ENCODE results near the gene PTPRT. TPM values are rescaled to one million over a fixed set of nuclear protein-coding genes. Genes with fewer than 3 reads are reported as not detected.

PTPRT gene
- total RNA-seq, 4 donors from 2014 or later = 0.04 TPM; not detected in 3

DNA sequence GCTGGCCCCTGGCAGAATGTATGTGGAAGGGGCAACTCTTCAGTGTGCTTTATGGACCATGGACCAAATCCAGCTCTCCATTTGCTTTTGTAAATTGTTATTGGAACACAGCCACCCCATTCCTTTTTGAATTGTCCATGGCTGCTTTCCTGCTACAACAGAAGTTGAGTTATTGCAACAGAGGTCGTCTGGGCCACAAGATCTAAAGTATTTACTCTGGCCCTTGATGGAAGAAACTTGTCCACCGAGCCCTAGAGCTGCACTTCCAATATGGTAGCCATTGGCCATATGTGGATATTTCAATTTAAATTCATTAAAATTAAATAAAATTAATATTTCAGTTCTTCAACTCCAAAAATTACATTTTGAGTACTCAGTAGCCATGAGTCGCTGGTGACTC is 543.5 kb downstream of the PTPRT start:
- Histone ChIP-seq H3K27ac (no peak overlapping the region), H3K27me3 (no peaks in the 10 kb centered on the region), H3K36me3 (no peaks in the 10 kb centered on the region), H3K4me3 (no peak overlapping the region), H3K4me1 (no peaks in the 10 kb centered on the region), H3K9me3 (peaks cover 0 to 14% (median 0%) of the 10 kb centered on the region in 3 donors)
- TF ChIP-seq POLR2AphosphoS5 (IDR thresholded peaks at IDR 0.05) (no peak), EP300 (IDR thresholded peaks at IDR 0.05) (no peak), POLR2A (IDR thresholded peaks at IDR 0.05) (no peak)
- TF ChIP-seq, protein P1, sequence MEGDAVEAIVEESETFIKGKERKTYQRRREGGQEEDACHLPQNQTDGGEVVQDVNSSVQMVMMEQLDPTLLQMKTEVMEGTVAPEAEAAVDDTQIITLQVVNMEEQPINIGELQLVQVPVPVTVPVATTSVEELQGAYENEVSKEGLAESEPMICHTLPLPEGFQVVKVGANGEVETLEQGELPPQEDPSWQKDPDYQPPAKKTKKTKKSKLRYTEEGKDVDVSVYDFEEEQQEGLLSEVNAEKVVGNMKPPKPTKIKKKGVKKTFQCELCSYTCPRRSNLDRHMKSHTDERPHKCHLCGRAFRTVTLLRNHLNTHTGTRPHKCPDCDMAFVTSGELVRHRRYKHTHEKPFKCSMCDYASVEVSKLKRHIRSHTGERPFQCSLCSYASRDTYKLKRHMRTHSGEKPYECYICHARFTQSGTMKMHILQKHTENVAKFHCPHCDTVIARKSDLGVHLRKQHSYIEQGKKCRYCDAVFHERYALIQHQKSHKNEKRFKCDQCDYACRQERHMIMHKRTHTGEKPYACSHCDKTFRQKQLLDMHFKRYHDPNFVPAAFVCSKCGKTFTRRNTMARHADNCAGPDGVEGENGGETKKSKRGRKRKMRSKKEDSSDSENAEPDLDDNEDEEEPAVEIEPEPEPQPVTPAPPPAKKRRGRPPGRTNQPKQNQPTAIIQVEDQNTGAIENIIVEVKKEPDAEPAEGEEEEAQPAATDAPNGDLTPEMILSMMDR (IDR thresholded peaks at IDR 0.05) = no peak
- ATAC-seq = no peak
- 50 to 58% methylated on average over 3 of the region's 3 CpGs for WGBS, 2 donors (ENCODE audit: low coverage in 1 of 2)

DNA sequence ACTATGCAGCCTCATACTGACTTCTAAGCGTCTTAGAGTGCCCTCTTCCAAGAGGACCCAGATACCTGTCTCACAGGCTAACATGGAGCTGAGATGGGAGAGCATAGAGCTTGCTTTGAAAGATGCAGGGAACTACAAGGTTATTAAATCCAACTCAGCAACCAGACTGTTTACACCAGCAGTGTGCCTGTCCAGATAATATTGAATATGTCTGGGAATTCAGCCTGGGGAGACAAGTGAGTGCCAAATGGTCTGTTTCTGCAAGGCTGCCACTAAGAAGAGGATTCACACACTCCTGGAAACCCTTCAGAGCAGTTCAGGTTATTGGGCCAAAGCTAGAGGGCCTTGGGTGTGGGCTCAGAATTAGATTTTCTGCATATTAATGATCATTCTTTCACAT is 547.8 kb downstream of the PTPRT start:
- WGBS, 2 donors (ENCODE audit: low coverage in 1 of 2) = 67% methylated on average over 1 of the region's 1 CpG; no CpG with 5 or more reads in 1 of the 2 donors
- no peak overlapping the region for H3K27ac ChIP-seq
- H3K4me1 ChIP-seq = no peaks in the 10 kb centered on the region
- TF ChIP-seq POLR2AphosphoS5 (IDR thresholded peaks at IDR 0.05) = no peak
- TF ChIP-seq, protein P1 (IDR thresholded peaks at IDR 0.05) = no peak
- no peak for TF ChIP-seq EP300 (IDR thresholded peaks at IDR 0.05)
- no peak for TF ChIP-seq POLR2A (IDR thresholded peaks at IDR 0.05)
- H3K27me3 ChIP-seq = no peaks in the 10 kb centered on the region
- H3K9me3 ChIP-seq = peaks cover 0 to 14% (median 0%) of the 10 kb centered on the region in 3 donors
- H3K36me3 ChIP-seq = no peaks in the 10 kb centered on the region
- H3K4me3 ChIP-seq = no peak overlapping the region
- no peak for ATAC-seq

DNA sequence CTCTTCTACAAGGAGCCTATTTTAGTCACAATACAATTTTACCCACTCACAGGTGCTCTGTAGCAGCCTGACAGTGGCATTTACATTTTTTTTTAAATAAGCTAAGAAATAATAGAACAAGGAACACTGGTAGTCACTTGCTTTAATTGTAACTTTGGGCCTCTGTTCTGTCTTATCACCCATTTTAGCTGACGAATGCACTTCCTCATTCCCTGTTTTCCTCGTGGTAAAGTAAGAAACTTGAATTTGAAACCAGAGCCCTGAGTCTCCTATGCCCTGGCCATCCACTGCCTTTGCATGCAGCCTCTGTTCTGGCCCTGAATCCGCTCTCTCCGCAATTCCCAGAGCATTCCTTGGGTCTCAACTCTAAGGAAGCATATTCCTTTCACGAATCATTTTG is 550.6 kb downstream of the PTPRT start:
- Histone ChIP-seq H3K4me3 (no peak overlapping the region), H3K4me1 (no peaks in the 10 kb centered on the region), H3K36me3 (no peaks in the 10 kb centered on the region), H3K27ac (no peak overlapping the region), H3K27me3 (no peaks in the 10 kb centered on the region), H3K9me3 (peaks cover 0 to 14% (median 0%) of the 10 kb centered on the region in 3 donors)
- 46 to 53% methylated on average over 3 of the region's 5 CpGs for WGBS, 2 donors (ENCODE audit: low coverage in 1 of 2)
- no peak for ATAC-seq
- TF ChIP-seq POLR2A (IDR thresholded peaks at IDR 0.05) (no peak), POLR2AphosphoS5 (IDR thresholded peaks at IDR 0.05) (no peak), EP300 (IDR thresholded peaks at IDR 0.05) (no peak)
- TF ChIP-seq, protein P1 (IDR thresholded peaks at IDR 0.05) = no peak

DNA sequence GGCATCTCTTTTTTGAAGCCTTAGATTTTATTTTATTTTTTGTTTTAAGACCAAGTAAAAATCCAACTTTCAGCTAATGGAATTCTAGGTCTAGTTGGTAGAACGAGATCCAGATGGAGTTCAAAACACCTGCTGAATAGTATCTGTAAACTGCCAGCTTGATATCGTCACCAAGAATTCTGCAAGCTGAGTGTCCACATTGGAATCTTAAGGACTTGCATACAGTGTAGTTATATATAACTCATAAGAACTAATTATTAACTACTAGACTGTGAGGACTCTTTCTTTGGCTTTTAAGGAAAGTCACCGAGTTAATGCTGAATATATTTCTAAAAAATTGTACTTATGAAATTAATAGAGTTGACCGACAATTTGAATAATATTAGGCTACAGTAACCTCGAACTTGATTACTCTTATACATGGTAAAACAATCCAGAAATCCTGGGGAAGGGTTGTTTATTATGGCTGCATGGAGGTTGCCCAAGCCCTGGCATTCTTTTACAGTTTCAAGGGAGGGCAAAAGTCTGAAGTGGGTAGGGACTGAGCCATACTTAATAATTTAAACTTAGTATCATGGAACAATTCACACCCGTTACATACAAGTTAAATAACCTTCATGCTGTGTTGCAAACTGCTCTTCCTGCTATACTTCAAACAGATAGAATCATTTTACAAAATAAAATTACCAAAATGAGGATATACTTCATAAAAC is 553.9 kb downstream of the PTPRT start:
- TF ChIP-seq, protein P1 (IDR thresholded peaks at IDR 0.05) = no peak
- no peak for TF ChIP-seq POLR2A (IDR thresholded peaks at IDR 0.05)
- no peak for TF ChIP-seq EP300 (IDR thresholded peaks at IDR 0.05)
- TF ChIP-seq POLR2AphosphoS5 (IDR thresholded peaks at IDR 0.05) = no peak
- 68 to 75% methylated on average over 6 of the region's 6 CpGs for WGBS, 2 donors (ENCODE audit: low coverage in 1 of 2)

DNA sequence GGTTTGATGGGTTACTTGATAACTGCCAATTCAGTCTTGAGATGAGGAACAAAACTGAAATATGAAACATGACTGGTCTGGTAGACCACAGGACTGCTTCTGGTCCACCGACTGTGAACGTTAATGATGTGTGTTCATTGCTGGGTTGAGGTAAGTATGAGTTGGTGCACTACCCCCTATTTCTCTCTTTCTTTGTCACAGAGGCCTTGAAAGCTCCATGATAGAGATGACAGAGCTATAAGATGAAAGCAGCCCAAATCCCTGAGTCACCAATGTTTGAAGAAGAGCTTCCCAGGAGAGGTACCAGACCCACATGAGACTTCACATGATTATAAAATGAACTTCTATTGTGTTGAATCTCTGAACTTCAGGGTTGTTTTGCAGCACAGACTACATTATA is 555.5 kb downstream of the PTPRT start:
- TF ChIP-seq EP300 (IDR thresholded peaks at IDR 0.05) (no peak), POLR2A (IDR thresholded peaks at IDR 0.05) (no peak), POLR2AphosphoS5 (IDR thresholded peaks at IDR 0.05) (no peak)
- TF ChIP-seq, protein P1 (IDR thresholded peaks at IDR 0.05) = no peak
- Histone ChIP-seq H3K4me3 (no peak overlapping the region), H3K4me1 (no peaks in the 10 kb centered on the region), H3K36me3 (no peaks in the 10 kb centered on the region), H3K27ac (no peak overlapping the region), H3K9me3 (no peaks in the 10 kb centered on the region), H3K27me3 (no peaks in the 10 kb centered on the region)
- no peak for ATAC-seq
- 71 to 94% methylated on average over 2 of the region's 2 CpGs for WGBS, 2 donors (ENCODE audit: low coverage in 1 of 2)

More for the DNA sequence above, 553.9 kb downstream of the PTPRT start:
- H3K4me1 ChIP-seq = no peaks in the 10 kb centered on the region
- H3K27me3 ChIP-seq = no peaks in the 10 kb centered on the region
- no peaks in the 10 kb centered on the region for H3K9me3 ChIP-seq
- H3K4me3 ChIP-seq = no peak overlapping the region
- H3K36me3 ChIP-seq = no peaks in the 10 kb centered on the region
- H3K27ac ChIP-seq = no peak overlapping the region
- ATAC-seq = no peak

All from gastroesophageal sphincter (tissue), 4 donors.